HG03558 (cell line): ENCODE measurements around the gene SLC35C1.

ENCODE experiments used
- ATAC-seq: cut with Tn5 transposase; IDR thresholded peaks from one replicate; pipeline ENCODE4 v1.9.1; 2021; ENCODE audit warnings: moderate number of reproducible peaks; ENCODE audit not compliant: unreplicated experiment; ENCODE audit errors: extremely low read depth

The SLC35C1 gene

DNA sequence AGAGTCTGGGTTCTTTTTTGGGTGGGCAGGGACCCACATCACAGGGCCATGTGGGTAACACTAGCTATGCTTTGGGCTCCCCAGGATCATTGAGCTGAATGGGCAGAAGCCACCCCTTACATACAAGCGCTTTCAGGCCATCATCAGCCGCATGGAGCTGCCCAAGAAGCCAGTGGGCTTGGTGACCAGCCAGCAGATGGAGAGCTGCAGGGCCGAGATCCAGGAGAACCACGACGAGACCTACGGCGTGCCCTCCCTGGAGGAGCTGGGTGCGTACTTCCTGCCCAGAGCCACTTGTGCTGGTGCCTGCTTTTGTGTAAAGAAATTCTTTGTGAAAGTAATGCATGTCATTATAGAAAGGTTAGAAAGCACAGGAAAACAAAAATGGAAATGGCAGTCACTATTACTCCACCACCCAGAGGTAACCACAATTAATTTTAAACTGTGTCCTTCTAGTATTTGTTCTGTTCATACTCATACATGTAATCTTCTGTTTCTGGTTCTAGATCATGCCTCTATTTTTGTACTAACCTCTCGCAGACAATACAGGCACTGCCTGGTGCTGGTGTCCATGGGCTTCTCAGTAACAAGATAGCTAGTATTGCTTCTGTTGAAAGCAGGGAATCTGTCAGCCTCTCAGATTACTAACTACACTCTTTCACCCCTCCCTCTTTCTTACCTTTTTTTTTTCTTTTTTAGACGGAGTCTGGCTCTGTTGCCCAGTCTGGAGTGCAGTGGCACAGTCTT, 56.0 kb downstream of the SLC35C1 start:
- ATAC-seq = no peak
